DOHH2 (cell line): Measurements from ENCODE around the gene BMERB1.

Source experiments
- CTCF ChIP-seq: fragments of 200-600 bp; sonication (generic); IDR thresholded peaks from one replicate; pipeline ENCODE4 v1.5.1; 2014; ENCODE audit warnings: antibody characterized with exemption, mild to moderate bottlenecking, low read depth, low read length; ENCODE audit not compliant: poor library complexity, severe bottlenecking
- EZH2phosphoT487 ChIP-seq: fragments of 200-600 bp; sonication (generic); IDR thresholded peaks from 2 replicates; pipeline ENCODE4 v1.6.1; 2017; ENCODE audit warnings: borderline replicate concordance, mild to moderate bottlenecking, antibody characterized with exemption, low read length, moderate library complexity, mixed read lengths

GRCh38 chr16:15422222-15422621 lies 12.2 kb upstream of the BMERB1 start:
- TF ChIP-seq CTCF (no peak), EZH2phosphoT487 (no peak)
